GM18517 (cell line): ENCODE results near the gene POLR2J.
"Not testable (repeated sequence)": the region's sequence is repeated elsewhere in the genome, so short reads cannot be mapped to it uniquely, and the experiment has no call there.

Experiments
- ATAC-seq: cut with Tn5 transposase; IDR thresholded peaks from one replicate; pipeline ENCODE4 v1.9.1; 2021; ENCODE audit warnings: mild to moderate bottlenecking, moderate library complexity; ENCODE audit not compliant: unreplicated experiment

The POLR2J gene

GRCh38 chr7:102467581-102468477, 10.9 kb downstream of the POLR2J start:
- no peak for ATAC-seq

GRCh38 chr7:102466097-102466496, 12.6 kb downstream of the POLR2J start:
- no peak for ATAC-seq

DNA sequence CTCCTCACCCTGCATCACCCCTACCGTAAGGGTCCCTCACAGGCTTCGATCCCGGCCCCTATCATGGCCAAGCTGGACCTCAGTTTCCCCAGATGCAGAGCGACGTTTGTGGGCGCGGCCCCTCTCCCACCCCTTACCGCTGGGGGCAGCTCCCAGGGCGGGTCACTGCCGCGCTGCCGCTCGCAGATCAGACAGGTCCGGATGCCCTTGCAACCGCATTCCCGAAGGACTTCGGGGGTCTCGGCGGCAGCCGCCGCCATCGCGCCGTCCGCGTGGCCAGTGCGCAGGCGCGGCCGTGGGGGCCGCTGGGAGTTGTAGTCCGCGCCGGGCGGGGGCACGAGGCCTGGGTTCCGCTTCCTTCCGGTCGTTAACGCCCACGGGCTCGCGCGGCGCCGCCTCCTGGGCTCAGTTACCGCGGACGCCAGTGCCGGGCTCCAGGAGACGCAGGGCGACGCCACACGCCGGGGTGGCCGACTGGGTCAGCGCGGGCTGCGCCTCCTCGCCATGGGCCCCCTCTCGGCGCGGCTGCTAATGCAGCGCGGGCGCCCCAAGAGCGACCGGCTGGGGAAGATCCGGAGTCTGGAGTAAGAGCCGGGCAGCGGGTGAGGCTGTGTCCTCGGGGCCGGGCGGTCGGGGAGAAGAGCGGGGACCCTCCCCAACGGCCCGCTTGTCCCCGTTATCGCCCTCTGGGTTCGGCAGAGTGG, 14.0 kb downstream of the POLR2J start, which contains the start of the genes ALKBH4 and LRWD1:
Gene ALKBH4, minus strand, starts transcription at position 287 of the 704 bp plus-strand sequence. Its CDS starts 27 bp downstream, at position 260.
Gene LRWD1, plus strand, starts transcription at position 408 of the 704 bp plus-strand sequence. Its CDS starts 97 bp downstream, at position 505.
- ATAC-seq, result peak; percentile 85

DNA sequence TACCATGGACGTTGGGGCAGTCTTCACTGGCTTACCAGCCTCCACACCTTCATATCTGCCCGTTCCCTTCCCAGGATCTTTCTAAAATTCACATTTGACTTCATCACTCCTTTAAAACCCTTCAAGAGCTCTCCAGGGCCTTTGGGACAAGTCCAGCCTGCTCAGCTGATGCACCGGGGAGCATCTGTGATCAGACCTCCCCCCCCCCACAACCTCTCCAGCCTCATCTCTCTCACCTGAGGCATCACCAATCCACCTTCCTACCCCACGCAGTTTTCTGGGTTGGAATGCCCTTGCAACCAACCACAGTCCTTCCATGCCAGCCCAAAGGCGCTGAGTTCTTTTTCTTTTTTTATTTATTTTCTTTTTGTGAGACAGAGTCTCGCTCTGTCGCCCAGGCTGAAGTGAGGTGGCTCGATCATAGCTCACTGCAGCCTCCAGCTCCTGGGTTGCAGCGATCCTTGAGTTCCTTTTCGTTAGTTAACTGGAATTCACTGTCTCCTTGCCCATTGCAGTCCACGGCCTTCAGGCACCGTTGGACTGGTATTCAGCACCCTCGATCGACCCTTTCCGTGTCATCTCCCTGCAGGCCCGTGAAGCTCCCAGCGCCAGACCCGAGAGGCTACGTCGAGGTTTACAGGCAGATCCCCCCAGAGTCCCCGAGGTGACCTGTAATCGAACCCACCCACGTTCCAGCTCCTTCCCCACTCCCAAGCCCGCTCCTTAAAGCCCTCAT, 14.7 kb downstream of the POLR2J start:
- ATAC-seq, result no peak

- no peak for ATAC-seq
Observed at GRCh38 chr7:102460467-102460866, 18.3 kb downstream of the POLR2J start.

DNA sequence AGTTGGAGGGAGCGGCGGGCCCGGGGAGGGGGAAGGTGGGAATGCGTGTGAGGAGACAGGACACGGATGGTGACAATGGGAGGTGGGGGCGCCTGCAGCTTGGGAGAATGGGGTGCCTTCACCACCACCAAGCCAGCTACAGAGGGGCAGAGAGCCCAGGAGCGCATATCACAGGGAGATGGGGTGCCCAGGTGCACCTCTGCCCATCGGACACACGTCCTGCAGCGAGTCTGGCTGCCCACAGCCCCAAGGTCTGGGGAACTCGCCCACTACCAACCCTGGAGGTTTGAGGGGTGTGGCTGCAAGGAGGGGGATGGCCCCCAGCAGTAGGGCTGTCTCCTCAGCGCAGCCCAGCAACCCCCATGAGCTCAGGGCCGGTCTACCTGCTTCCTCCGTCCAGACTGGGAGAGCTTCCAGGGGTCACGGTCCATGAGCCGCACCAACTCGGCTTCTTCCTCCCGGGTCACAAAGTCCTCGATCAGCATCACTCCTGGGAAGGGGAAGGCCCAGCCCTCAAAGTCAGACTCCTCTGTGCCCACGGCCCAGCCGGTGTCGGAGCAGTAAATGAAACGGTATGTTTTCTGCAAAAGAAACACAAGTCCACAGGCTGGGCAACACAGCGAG, 19.4 kb downstream of the POLR2J start:
- no peak for ATAC-seq

DNA sequence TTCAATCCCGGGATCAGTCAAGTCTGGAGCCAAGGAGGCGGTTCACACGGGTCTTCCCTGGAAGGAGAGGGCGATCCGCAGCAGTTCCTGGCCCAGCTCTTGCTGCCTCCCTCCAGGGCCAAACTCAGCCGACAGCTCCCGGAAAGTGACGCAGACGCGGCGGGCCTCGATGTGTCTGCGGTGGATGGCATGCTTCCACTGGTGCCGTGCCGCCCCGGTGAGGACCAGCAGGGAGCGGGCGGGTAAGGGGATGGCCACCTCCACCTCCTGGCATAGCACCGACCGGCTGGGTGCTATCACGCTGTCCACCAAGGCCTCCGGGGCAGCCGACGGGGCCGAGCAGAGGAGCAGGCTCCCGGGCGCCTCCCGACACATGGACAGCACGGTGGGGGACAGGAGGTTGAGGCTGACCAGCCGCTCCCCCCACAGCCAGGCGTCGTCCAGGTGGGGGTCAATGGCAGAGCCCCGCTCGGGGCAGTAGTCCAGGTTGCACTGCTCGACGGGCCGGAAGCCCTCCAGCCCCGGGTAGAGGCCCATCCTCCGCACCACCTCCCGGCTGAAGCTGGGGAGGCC, 21.3 kb downstream of the POLR2J start:
- no peak for ATAC-seq

DNA sequence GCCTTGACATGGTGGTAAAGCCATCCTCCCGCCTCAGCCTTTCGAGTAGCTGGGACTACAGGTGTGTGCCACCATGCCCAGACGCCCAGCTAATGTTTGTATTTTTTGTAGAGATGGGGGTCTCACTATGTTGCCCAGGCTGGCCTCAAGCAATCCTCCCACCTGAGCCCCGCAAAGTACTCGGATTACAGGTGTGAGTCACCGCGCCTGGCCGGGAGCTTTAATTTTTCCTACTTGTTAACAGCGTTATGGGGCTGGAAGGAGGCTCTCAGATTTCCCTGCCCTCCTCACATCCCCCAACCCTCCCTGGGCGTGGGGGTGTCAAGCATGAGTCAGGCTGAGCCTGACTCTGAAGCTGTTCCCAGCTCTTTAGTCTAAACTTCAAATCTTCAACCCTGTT, 22.4 kb downstream of the POLR2J start:
- ATAC-seq, result no peak

DNA sequence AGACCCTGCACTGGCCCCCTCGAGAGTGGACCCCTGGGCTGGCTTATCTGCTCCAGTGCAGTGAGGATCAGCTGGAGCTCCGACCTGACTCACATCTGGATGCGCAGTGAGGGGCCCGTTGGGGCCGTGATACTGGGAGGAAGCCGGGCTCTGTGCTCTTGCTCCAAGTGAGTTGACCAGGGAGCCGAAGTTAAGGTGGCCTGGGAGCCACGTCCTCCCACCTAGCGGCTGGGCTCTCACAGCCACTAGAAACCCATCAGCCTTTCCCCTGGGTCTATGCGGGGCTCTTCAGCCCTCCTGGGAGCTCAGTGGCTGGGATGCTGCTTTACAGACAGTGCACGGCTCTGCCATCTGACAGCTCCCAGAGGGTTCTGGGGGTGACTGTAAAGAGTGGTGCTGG, 23.1 kb downstream of the POLR2J start:
- ATAC-seq, result no peak

DNA sequence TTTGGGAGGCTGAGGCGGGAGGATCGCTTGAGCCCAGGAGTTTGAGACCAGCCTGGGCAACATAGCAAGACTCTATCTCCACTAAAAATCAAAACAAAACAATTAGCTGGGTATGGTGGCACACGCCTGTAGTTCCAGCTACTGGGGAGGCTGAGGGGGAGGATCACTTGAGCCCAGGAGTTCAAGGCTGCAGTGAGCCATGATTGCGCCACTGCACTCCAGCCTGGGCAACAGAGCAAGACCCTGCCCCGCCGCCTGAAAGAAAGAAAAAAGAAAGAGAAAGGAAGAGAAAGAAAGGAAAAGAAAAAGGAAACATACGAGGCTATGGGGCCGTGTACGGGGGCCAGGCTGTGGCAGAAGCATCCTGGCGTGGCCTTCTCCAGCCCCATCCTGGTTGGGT, 23.8 kb downstream of the POLR2J start:
- not testable (repeated sequence) for ATAC-seq

GRCh38 chr7:102454468-102454867, 24.3 kb downstream of the POLR2J start:
- no peak for ATAC-seq

DNA sequence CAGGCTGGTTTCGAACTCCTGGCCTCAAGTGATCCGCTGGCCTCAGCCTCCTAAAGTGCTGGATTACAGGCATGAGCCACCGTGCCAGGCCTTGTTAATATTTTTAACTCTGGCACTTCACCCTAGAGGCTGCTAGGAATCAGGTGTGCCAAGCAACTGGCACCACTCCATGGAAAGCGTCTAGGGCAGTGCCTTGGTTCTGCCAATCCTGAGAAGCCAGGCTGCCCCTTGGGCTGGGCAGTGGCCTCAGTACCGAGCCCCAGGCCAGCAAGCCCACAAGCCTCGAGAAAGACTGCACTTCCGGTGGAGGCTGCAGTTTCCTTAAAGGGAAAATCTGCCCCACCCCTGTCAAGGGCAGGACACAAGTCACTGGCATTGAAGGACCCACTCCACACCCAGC, 25.4 kb downstream of the POLR2J start:
- ATAC-seq, result no peak

GRCh38 chr7:102452451-102452850, 26.3 kb downstream of the POLR2J start:
- ATAC-seq, result no peak

- no peak for ATAC-seq
Observed at GRCh38 chr7:102451371-102452054, 27.2 kb downstream of the POLR2J start.

- no peak for ATAC-seq
Observed at GRCh38 chr7:102450242-102450641, 28.5 kb downstream of the POLR2J start.

DNA sequence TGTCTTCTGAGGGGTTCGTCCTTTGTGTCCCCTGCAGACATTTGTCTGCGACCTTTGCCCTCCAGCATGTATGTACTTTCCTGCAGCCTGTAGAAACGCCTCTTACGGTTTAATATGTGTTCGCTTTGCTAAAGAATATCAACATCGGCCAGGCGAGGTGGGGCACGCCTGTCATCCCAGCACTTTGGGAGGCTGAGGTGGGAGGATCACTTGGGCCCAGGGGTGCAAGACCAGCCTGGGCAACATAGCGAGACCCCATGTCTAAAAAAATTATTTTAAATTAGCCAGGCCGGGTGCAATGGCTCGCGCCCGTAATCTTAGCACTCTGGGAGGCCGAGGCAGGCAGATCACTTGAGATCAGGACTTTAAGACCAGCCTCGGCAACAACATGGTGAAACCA, 29.6 kb downstream of the POLR2J start:
- ATAC-seq, result no peak

- no peak for ATAC-seq
Observed at GRCh38 chr7:102447311-102447710, 31.4 kb downstream of the POLR2J start.

DNA sequence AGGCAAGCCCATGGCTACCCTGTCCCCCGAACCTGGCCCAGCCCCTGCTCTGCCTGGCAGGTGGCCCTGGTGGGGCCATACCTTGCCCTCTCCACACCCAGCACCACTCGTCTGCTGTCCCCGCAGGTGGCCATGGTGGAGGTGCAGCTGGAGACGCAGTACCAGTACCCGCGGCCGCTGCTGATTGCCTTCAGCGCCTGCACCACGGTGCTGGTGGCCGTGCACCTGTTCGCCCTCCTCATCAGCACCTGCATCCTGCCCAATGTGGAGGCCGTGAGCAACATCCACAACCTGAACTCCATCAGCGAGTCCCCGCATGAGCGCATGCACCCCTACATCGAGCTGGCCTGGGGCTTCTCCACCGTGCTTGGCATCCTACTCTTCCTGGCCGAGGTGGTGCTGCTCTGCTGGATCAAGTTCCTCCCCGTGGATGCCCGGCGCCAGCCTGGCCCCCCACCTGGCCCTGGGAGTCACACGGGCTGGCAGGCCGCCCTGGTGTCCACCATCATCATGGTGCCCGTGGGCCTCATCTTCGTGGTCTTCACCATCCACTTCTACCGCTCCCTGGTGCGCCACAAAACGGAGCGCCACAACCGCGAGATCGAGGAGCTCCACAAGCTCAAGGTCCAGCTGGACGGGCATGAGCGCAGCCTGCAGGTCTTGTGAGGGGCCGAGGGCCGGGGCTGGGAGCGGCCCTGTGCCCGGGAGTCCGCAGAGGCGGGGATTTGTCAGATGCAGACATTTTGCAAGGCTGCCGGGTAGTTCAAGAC, 32.1 kb downstream of the POLR2J start:
- ATAC-seq, result no peak

GRCh38 chr7:102445674-102446071, 33.0 kb downstream of the POLR2J start:
- no peak for ATAC-seq
